DND-41 (cell line): ENCODE data around the gene ASB4.
A peak's percentile ranks its signal among the peaks of the same experiment; 100 is the strongest.
"Not testable (repeated sequence)": the region's sequence is repeated elsewhere in the genome, so short reads cannot be mapped to it uniquely, and the experiment has no call there.

Experiments
- ATAC-seq: fragments of 200-7000 bp; cut with Tn5 transposase; 3 replicates; pipeline ENCODE4 v1.9.1; 2021; ENCODE audit warnings: low read depth; ENCODE audit not compliant: insufficient read depth
- DNase-seq: peaks from one replicate; pipeline ENCODE4 v3.0.0-alpha.2; 2020
- H2AFZ ChIP-seq: 2 replicates; pipeline ENCODE4 v1.6.0; 2012; ENCODE audit warnings: low read depth, low read length
- H3K27ac ChIP-seq: 2 replicates; pipeline ENCODE4 v1.5.1; 2012; ENCODE audit warnings: low read length, inconsistent platforms
- H3K27me3 ChIP-seq: fragments of 200-600 bp; sonication (generic); 2 replicates; pipeline ENCODE4 v1.6.0; 2012; ENCODE audit warnings: low read length, mild to moderate bottlenecking, inconsistent platforms; ENCODE audit not compliant: insufficient read depth, poor library complexity
- H3K36me3 ChIP-seq: 2 replicates; pipeline ENCODE4 v1.5.1; 2012; ENCODE audit warnings: low read length, inconsistent platforms; ENCODE audit not compliant: insufficient read depth
- H3K4me1 ChIP-seq: 2 replicates; pipeline ENCODE4 v1.5.1; 2012; ENCODE audit warnings: mild to moderate bottlenecking, low read length; ENCODE audit not compliant: insufficient read depth
- H3K4me2 ChIP-seq: 2 replicates; pipeline ENCODE4 v1.6.0; 2012; ENCODE audit warnings: mild to moderate bottlenecking, moderate library complexity, low read length, inconsistent platforms; ENCODE audit not compliant: insufficient read depth
- H3K4me3 ChIP-seq, 2 experiments: fragments of 200-600 bp in 1 of 2; shearing (Covaris generic) in 1 of 2; 2 replicates each; pipeline ENCODE4 v1.5.1; 2012 to 2016; ENCODE audit warnings: inconsistent platforms in 2 of 2, low read length in 2 of 2, mild to moderate bottlenecking in 2 of 2, low read depth in 1 of 2, moderate library complexity in 1 of 2
- H3K79me2 ChIP-seq: 2 replicates; pipeline ENCODE4 v1.6.0; 2012; ENCODE audit warnings: low read length, inconsistent platforms; ENCODE audit not compliant: insufficient read depth
- H3K9ac ChIP-seq: 2 replicates; pipeline ENCODE4 v1.6.0; 2012; ENCODE audit warnings: low read depth, mild to moderate bottlenecking, inconsistent platforms, low read length, moderate library complexity
- H3K9me3 ChIP-seq: 2 replicates; pipeline ENCODE4 v1.5.1; 2012; ENCODE audit warnings: low read length, moderate library complexity, mild to moderate bottlenecking, inconsistent platforms; ENCODE audit not compliant: insufficient read depth, severe bottlenecking
- H4K20me1 ChIP-seq: 2 replicates; pipeline ENCODE4 v1.6.0; 2012; ENCODE audit warnings: low read length; ENCODE audit not compliant: insufficient read depth
- EZH2 ChIP-seq: IDR thresholded peaks from 3 replicates; pipeline ENCODE4 v1.6.1; 2012; ENCODE audit warnings: borderline replicate concordance, low read depth, mild to moderate bottlenecking, moderate library complexity, low read length, inconsistent platforms; ENCODE audit not compliant: severe bottlenecking
- TF ChIP-seq, protein P1 (sequence below): IDR thresholded peaks from 2 replicates; pipeline ENCODE4 v1.5.1; 2012; ENCODE audit warnings: borderline replicate concordance, low read length, moderate library complexity, mild to moderate bottlenecking; ENCODE audit not compliant: poor library complexity, severe bottlenecking; ENCODE audit errors: extremely low read depth

ASB4 gene

DNA sequence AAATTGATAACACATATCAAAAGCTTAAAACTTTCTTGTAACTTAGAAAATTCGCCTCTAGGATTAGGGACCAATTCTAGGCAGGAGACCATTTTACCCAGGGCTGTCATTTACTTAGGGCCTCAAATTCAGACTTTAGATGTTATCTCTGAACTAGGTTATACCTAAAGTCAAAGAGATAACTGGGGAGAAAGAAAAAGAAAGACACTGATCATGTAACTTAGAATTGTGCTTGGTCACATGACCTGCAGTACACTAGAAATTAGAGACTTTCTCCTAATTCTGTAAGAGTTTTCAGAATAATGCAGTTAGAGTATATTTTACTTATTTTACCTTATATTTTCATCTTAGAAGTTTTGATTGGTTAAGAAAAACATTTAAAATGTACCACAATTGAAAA is 16.7 kb downstream of the ASB4 start:
- no peak overlapping the region for H3K4me3 ChIP-seq
- peak overlapping the region; percentile 93 for H3K27ac ChIP-seq
- H2AFZ ChIP-seq: peak overlapping the region; percentile 29; the same call in 1 of the 2 replicates
- DNase-seq (no peak), ATAC-seq (no peak)
- H3K4me2 ChIP-seq: no peak overlapping the region
- H4K20me1 ChIP-seq: no peaks in the 10 kb centered on the region
- H3K9ac ChIP-seq: peak overlapping the region; percentile 63; the same call in 1 of the 2 replicates
- no peaks in the 10 kb centered on the region for H3K36me3 ChIP-seq
- H3K9me3 ChIP-seq: peaks cover 3% of the 10 kb centered on the region
- TF ChIP-seq, protein P1, sequence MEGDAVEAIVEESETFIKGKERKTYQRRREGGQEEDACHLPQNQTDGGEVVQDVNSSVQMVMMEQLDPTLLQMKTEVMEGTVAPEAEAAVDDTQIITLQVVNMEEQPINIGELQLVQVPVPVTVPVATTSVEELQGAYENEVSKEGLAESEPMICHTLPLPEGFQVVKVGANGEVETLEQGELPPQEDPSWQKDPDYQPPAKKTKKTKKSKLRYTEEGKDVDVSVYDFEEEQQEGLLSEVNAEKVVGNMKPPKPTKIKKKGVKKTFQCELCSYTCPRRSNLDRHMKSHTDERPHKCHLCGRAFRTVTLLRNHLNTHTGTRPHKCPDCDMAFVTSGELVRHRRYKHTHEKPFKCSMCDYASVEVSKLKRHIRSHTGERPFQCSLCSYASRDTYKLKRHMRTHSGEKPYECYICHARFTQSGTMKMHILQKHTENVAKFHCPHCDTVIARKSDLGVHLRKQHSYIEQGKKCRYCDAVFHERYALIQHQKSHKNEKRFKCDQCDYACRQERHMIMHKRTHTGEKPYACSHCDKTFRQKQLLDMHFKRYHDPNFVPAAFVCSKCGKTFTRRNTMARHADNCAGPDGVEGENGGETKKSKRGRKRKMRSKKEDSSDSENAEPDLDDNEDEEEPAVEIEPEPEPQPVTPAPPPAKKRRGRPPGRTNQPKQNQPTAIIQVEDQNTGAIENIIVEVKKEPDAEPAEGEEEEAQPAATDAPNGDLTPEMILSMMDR: no peak
- no peak for TF ChIP-seq EZH2
- H3K27me3 ChIP-seq: no peaks in the 10 kb centered on the region
- no peaks in the 10 kb centered on the region for H3K79me2 ChIP-seq
- H3K4me1 ChIP-seq: peaks cover 80% of the 10 kb centered on the region

DNA sequence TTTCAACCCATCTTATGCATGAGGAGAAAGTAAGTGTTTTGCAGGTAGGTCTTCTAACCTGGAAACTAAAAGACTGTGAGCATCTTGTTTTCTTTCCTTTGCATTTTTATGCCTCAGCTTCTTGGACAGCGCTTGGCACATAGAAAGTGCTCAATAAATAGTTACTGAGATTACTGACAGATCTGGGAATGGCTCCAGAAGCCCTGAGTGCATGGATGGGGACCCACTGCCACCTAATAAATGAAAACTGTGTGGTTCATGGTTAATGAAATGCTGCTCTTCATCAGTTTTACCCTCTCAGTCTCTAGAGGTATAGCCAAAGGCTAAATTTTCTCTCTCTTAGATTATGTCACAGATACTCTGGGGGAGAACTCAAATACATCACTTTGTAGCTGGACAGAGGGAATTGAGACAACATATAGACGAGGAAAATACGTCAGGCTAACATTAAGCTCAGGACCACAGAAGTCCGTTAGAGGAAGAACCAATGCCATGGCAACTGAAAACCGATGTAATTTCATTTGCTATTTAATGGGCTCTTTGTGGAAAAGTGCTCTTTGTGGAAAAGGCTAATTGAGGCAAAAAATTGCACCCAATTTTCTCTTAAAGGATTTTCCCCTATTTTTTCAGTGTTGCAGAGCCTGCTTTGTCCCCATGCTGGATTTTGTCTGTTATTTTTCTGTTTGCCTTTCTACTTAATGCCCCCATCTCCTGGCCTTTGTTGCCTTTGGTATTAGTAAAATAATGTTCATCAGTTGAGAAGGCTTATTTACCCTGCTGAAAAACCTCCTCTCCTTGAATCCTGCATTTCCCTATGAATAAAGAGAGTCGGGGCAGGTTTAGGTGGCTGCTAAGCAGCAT is 17.8 kb downstream of the ASB4 start:
- ATAC-seq (no peak), DNase-seq (no peak)
- no peak overlapping the region for H3K4me3 ChIP-seq
- no peaks in the 10 kb centered on the region for H4K20me1 ChIP-seq
- no peak overlapping the region for H3K4me2 ChIP-seq
- H3K79me2 ChIP-seq: no peaks in the 10 kb centered on the region
- TF ChIP-seq EZH2: no peak
- TF ChIP-seq, protein P1: no peak
- peak overlapping the region; percentile 93 for H3K27ac ChIP-seq
- H3K4me1 ChIP-seq: peaks cover 90% of the 10 kb centered on the region
- no peaks in the 10 kb centered on the region for H3K36me3 ChIP-seq
- peak overlapping the region; percentile 45; the same call in 1 of the 2 replicates for H2AFZ ChIP-seq
- peak overlapping the region; percentile 63; the same call in 1 of the 2 replicates for H3K9ac ChIP-seq
- peaks cover 3% of the 10 kb centered on the region for H3K9me3 ChIP-seq
- H3K27me3 ChIP-seq: no peaks in the 10 kb centered on the region

DNA sequence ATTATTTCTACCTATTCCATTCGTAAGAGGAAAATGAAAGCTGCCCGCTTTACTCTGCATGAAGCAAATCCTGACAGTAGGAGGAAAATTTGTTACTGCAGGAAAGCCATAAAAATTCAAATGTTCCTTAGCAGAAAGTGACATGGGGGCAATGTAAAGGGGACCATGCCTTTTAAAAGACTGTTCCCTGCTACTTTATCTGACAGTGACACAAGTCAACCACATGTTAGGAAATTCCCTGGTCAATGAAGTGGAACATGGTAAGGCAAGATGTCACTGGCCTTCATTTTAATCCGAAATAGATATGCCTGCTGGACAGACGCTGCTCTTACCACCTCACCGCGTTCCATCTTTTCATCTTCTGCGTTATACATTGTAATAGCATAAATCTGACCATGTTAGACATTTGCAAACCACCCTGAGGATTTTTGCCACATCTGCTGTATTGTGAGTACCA is 18.4 kb downstream of the ASB4 start:
- H4K20me1 ChIP-seq, ATAC-seq, DNase-seq, H3K4me2 ChIP-seq, H3K9ac ChIP-seq, H3K79me2 ChIP-seq, H3K36me3 ChIP-seq, H2AFZ ChIP-seq, H3K27me3 ChIP-seq, H3K9me3 ChIP-seq, H3K4me3 ChIP-seq: not testable (repeated sequence)
- H3K27ac ChIP-seq: peak overlapping the region; percentile 93
- H3K4me1 ChIP-seq: peaks cover 90% of the 10 kb centered on the region

DNA sequence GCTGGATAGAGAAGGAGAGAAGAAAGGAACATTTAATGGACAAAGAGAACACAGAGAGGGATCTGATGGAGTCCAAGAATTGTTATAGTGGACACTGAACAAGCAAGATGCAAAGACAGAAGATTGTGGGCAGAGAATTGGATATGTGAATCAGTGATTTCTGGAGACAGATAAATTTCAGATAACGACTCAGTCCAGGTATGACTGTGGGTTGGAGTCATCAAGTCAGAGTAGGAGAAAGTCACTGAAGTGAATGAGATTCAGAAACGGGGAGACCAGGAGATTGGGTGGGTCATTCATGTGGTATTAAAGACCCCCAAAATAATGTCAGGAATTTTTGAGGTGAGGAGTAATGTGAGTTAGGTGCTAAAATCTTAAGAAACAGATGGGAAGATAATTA is 23.0 kb downstream of the ASB4 start:
- no peak for ATAC-seq
- H3K4me1 ChIP-seq: peaks cover 75% of the 10 kb centered on the region

More for the DNA sequence above, 23.0 kb downstream of the ASB4 start:
- H4K20me1 ChIP-seq: no peaks in the 10 kb centered on the region
- peak overlapping the region; percentile 73 for H3K27ac ChIP-seq
- peak overlapping the region; percentile 33 for H3K9ac ChIP-seq
- no peak overlapping the region for H3K4me3 ChIP-seq
- TF ChIP-seq EZH2: no peak
- TF ChIP-seq, protein P1: no peak
- no peaks in the 10 kb centered on the region for H3K9me3 ChIP-seq
- H3K36me3 ChIP-seq: no peaks in the 10 kb centered on the region
- H2AFZ ChIP-seq: no peak overlapping the region
- H3K27me3 ChIP-seq: no peaks in the 10 kb centered on the region
- no peak for DNase-seq
- H3K4me2 ChIP-seq: peak overlapping the region; percentile 43
- H3K79me2 ChIP-seq: no peaks in the 10 kb centered on the region
